Lower lobe of right lung (tissue), 2 donors: ENCODE data around the gene SMTNL2. TPM values are rescaled to one million over a fixed set of nuclear protein-coding genes. Genes with fewer than 3 reads are reported as not detected.
A peak's percentile ranks its signal among the peaks of the same experiment; 100 is the strongest.

Experiments used
- ATAC-seq, 2 donors: fragments of 200-7000 bp; cut with Tn5 transposase; one replicate each; pipeline ENCODE4 v1.9.1; 2020 to 2022; ENCODE audit warnings: mild to moderate bottlenecking in 2 of 2, moderate library complexity in 2 of 2
- DNase-seq: peaks from one replicate; pipeline ENCODE4 v3.0.0-alpha.2; 2020
- H3K27ac ChIP-seq: fragments of 200-600 bp; one replicate; pipeline ENCODE4 v1.8.0; 2022
- H3K27me3 ChIP-seq: fragments of 200-600 bp; one replicate; pipeline ENCODE4 v1.8.0; 2022; ENCODE audit warnings: low read depth
- H3K36me3 ChIP-seq: fragments of 200-600 bp; one replicate; pipeline ENCODE4 v1.8.0; 2022; ENCODE audit warnings: mild to moderate bottlenecking
- H3K4me1 ChIP-seq: fragments of 200-600 bp; one replicate; pipeline ENCODE4 v1.8.0; 2022
- H3K4me3 ChIP-seq: fragments of 200-600 bp; one replicate; pipeline ENCODE4 v1.8.0; 2022; ENCODE audit warnings: mild to moderate bottlenecking
- H3K9me3 ChIP-seq: fragments of 200-600 bp; one replicate; pipeline ENCODE4 v1.8.0; 2022
- intact Hi-C: fragments of 100-400 bp; cut with DNase I; formaldehyde crosslinking; loops from one replicate; pipeline ENCODE4 v1.11.0; 2022
- total RNA-seq: library from RNA; stranded (reverse); fragmentation: NEBNext Ultra II Directional; extraction: Animal tissue kit (Norgen Biotek cat#: 25700); gene quantifications from one replicate; pipeline ENCODE4 v1.2.1, GENCODE V29; 2021
- TF ChIP-seq, protein P1 (sequence below): fragments of 200-600 bp; IDR thresholded peaks from one replicate; pipeline ENCODE4 v1.8.0; 2022; ENCODE audit warnings: antibody characterized with exemption, mild to moderate bottlenecking
- donor health status: DM: no; HTN: yes; CAD: no; lungs with severe emphysema.

Gene SMTNL2
- total RNA-seq, 1 donor from 2014 or later = 6.4 TPM

GRCh38 chr17:4590981-4591453 lies 6.7 kb downstream of the SMTNL2 start:
- Histone ChIP-seq H3K4me1 (peaks cover 14% of the 10 kb centered on the region), H3K27me3 (peaks cover under 1% of the 10 kb centered on the region), H3K27ac (no peak overlapping the region), H3K4me3 (no peak overlapping the region), H3K36me3 (no peaks in the 10 kb centered on the region), H3K9me3 (no peaks in the 10 kb centered on the region)
- DNase-seq (no peak), ATAC-seq (no peak)
- intact Hi-C loops = no loop called here
- TF ChIP-seq, protein P1, sequence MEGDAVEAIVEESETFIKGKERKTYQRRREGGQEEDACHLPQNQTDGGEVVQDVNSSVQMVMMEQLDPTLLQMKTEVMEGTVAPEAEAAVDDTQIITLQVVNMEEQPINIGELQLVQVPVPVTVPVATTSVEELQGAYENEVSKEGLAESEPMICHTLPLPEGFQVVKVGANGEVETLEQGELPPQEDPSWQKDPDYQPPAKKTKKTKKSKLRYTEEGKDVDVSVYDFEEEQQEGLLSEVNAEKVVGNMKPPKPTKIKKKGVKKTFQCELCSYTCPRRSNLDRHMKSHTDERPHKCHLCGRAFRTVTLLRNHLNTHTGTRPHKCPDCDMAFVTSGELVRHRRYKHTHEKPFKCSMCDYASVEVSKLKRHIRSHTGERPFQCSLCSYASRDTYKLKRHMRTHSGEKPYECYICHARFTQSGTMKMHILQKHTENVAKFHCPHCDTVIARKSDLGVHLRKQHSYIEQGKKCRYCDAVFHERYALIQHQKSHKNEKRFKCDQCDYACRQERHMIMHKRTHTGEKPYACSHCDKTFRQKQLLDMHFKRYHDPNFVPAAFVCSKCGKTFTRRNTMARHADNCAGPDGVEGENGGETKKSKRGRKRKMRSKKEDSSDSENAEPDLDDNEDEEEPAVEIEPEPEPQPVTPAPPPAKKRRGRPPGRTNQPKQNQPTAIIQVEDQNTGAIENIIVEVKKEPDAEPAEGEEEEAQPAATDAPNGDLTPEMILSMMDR = no peak

- no peaks in the 10 kb centered on the region for H3K9me3 ChIP-seq
- ATAC-seq (peak; percentile 25 to 47), DNase-seq (no peak)
- no peaks in the 10 kb centered on the region for H3K27me3 ChIP-seq
- H3K27ac ChIP-seq = no peak overlapping the region
- no peaks in the 10 kb centered on the region for H3K36me3 ChIP-seq
- H3K4me1 ChIP-seq = peaks cover 14% of the 10 kb centered on the region
- intact Hi-C loops = no loop called here
- no peak overlapping the region for H3K4me3 ChIP-seq
- TF ChIP-seq, protein P1 = no peak
Measured at GRCh38 chr17:4591529-4591928, 7.2 kb downstream of the SMTNL2 start.

GRCh38 chr17:4592240-4593005 lies 8.1 kb downstream of the SMTNL2 start:
- H3K9me3 ChIP-seq = no peaks in the 10 kb centered on the region
- intact Hi-C loops = no loop called here
- H3K27ac ChIP-seq = no peak overlapping the region
- H3K4me3 ChIP-seq = no peak overlapping the region
- H3K36me3 ChIP-seq = no peaks in the 10 kb centered on the region
- no peak for DNase-seq
- peaks cover 14% of the 10 kb centered on the region for H3K4me1 ChIP-seq
- ATAC-seq = no peak
- H3K27me3 ChIP-seq = no peaks in the 10 kb centered on the region
- TF ChIP-seq, protein P1 = no peak

DNA sequence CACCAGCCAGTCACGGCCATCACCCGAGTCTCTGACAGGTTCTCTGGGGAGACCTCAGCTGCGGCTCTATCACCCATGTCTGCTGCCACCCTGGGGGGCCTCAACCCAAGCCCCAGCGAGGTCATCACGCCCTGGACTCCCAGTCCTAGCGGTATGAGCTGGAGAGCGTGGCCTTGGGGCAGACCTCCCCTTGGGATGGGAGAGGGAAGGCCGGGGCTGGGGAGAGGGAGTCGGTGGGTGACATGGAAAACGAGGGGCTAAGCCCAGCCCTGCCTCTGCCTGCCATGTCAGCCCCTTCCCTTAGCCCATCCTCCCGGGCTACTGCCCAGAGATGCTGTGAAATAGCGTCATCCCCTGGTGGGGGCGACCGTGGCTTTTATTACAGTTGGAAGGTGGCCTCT lies 8.7 kb downstream of the SMTNL2 start:
- TF ChIP-seq, protein P1 = no peak
- no peak overlapping the region for H3K4me3 ChIP-seq
- H3K36me3 ChIP-seq = no peaks in the 10 kb centered on the region
- H3K9me3 ChIP-seq = no peaks in the 10 kb centered on the region
- DNase-seq = no peak
- no peak for ATAC-seq
- H3K27me3 ChIP-seq = no peaks in the 10 kb centered on the region
- H3K4me1 ChIP-seq = peaks cover 16% of the 10 kb centered on the region
- peak overlapping the region; percentile 6 for H3K27ac ChIP-seq
- intact Hi-C loops = no loop called here

GRCh38 chr17:4594406-4594805 lies 10.1 kb downstream of the SMTNL2 start:
- TF ChIP-seq, protein P1 = no peak
- Histone ChIP-seq H3K4me3 (no peak overlapping the region), H3K9me3 (no peaks in the 10 kb centered on the region), H3K27me3 (no peaks in the 10 kb centered on the region), H3K36me3 (no peaks in the 10 kb centered on the region), H3K27ac (no peak overlapping the region), H3K4me1 (peaks cover 23% of the 10 kb centered on the region)
- intact Hi-C loops = no loop called here
- ATAC-seq (no peak), DNase-seq (no peak)
